Keratinocyte (primary cell): ENCODE measurements around the gene C6orf47. TPM values are rescaled to one million over a fixed set of nuclear protein-coding genes. Genes with fewer than 3 reads are reported as not detected.

Experiments
- DNase-seq: peaks from one replicate; pipeline ENCODE4 v3.0.0-alpha.2; 2011; ENCODE audit warnings: low read depth, missing footprints, low spot score
- FAIRE-seq: peaks from 2 replicates; lab custom pipeline; 2011; peaks lifted over from hg19 to GRCh38; lab: Jason Lieb, UNC
- H2AFZ ChIP-seq: 2 replicates; pipeline ENCODE4 v1.6.0; 2012; ENCODE audit warnings: low read length, control low read depth, inconsistent platforms; ENCODE audit not compliant: control insufficient read depth
- H3K27ac ChIP-seq: 2 replicates; pipeline ENCODE4 v1.5.1; 2011; ENCODE audit warnings: low read length; ENCODE audit not compliant: control insufficient read depth, insufficient read depth
- H3K27me3 ChIP-seq: 3 replicates; pipeline ENCODE4 v1.6.0; 2011; ENCODE audit warnings: low read length; ENCODE audit not compliant: control insufficient read depth, insufficient read depth; ENCODE audit errors: extremely low read depth
- H3K36me3 ChIP-seq, 2 experiments: 2 replicates in 1 of 2; 3 replicates in 1 of 2; pipeline ENCODE4 v1.5.1; 2011; ENCODE audit warnings: low read length in 2 of 2, mild to moderate bottlenecking in 1 of 2; ENCODE audit not compliant: control insufficient read depth in 2 of 2, insufficient read depth in 2 of 2; ENCODE audit errors: extremely low read depth in 1 of 2
- H3K4me1 ChIP-seq: 3 replicates; pipeline ENCODE4 v1.5.1; 2011; ENCODE audit warnings: low read length; ENCODE audit not compliant: control insufficient read depth, insufficient read depth; ENCODE audit errors: extremely low read depth
- H3K4me2 ChIP-seq: 3 replicates; pipeline ENCODE4 v1.6.0; 2011; ENCODE audit warnings: low read depth, low read length; ENCODE audit not compliant: control insufficient read depth, insufficient read depth; ENCODE audit errors: extremely low read depth
- H3K4me3 ChIP-seq, 3 experiments: fragments of 200-600 bp in 1 of 3; sonication (generic) in 1 of 3; 2 replicates in 2 of 3; 3 replicates in 1 of 3; pipeline ENCODE4 v1.5.1; 2011 to 2016; ENCODE audit warnings: low read length in 3 of 3, mild to moderate bottlenecking in 3 of 3, control low read depth in 2 of 3, inconsistent platforms in 1 of 3, low read depth in 1 of 3, mixed read lengths in 1 of 3, mixed run types in 1 of 3, moderate library complexity in 1 of 3; ENCODE audit not compliant: control insufficient read depth in 2 of 3, insufficient read depth in 2 of 3; ENCODE audit errors: extremely low read depth in 1 of 3
- H3K79me2 ChIP-seq: 2 replicates; pipeline ENCODE4 v1.6.0; 2012; ENCODE audit warnings: low read length; ENCODE audit not compliant: control insufficient read depth, insufficient read depth
- H3K9ac ChIP-seq: 3 replicates; pipeline ENCODE4 v1.6.0; 2011; ENCODE audit warnings: low read length; ENCODE audit not compliant: control insufficient read depth, insufficient read depth; ENCODE audit errors: extremely low read depth
- H3K9me1 ChIP-seq: 3 replicates; pipeline ENCODE4 v1.6.0; 2011; ENCODE audit warnings: low read length; ENCODE audit not compliant: control insufficient read depth, insufficient read depth; ENCODE audit errors: extremely low read depth
- H3K9me3 ChIP-seq: 2 replicates; pipeline ENCODE4 v1.5.1; 2012; ENCODE audit warnings: low read depth, low read length; ENCODE audit not compliant: control insufficient read depth
- H4K20me1 ChIP-seq: 3 replicates; pipeline ENCODE4 v1.6.0; 2011; ENCODE audit warnings: low read length; ENCODE audit not compliant: control insufficient read depth, insufficient read depth; ENCODE audit errors: extremely low read depth
- CTCF ChIP-seq, 3 experiments: IDR thresholded peaks in 1 of 3; conservative IDR thresholded peaks in 1 of 3; optimal IDR thresholded peaks in 1 of 3; 2 replicates in 2 of 3; 3 replicates in 1 of 3; pipeline versions ENCODE3 to v1.5.1; 2011; ENCODE audit warnings: low read length in 3 of 3, mild to moderate bottlenecking in 3 of 3, moderate library complexity in 2 of 3, control low read depth in 1 of 3, inconsistent platforms in 1 of 3; ENCODE audit not compliant: insufficient read depth in 2 of 3; ENCODE audit errors: extremely low read depth in 1 of 3
- EZH2 ChIP-seq: IDR thresholded peaks from one replicate; pipeline ENCODE4 v1.6.1; 2012; ENCODE audit warnings: inconsistent platforms, mild to moderate bottlenecking, low read length, moderate library complexity
- dilution Hi-C: fragments of 300-500 bp; cut with MboI; formaldehyde crosslinking; loops from one replicate; pipeline ENCODE4 v1.7.0; 2020; ENCODE audit warnings: low sequenced_read_pairs; ENCODE audit not compliant: extremely low pct_ligation_motif_present
- polyA plus RNA-seq, 5 experiments: library from polyadenylated mRNA; depleted of rRNA in 3 of 5; stranded (reverse) in 3 of 5; stranded (forward) in 1 of 5; unstranded in 1 of 5; fragments of >200 nt; gene quantifications; 1 replicate in 1 of 5; 2 replicates in 3 of 5; 3 replicates in 1 of 5; pipeline versions ENCODE4 v1.2.1 to v1.2.3, GENCODE V29; 2011 to 2012; ENCODE audit warnings: missing spikeins in 2 of 5, low read depth in 1 of 5, low replicate concordance in 1 of 5

Gene C6orf47
- polyA plus RNA-seq, 1 donor (not counting 4 experiments of a cell fraction or from before 2014, with no cell fraction given), result 7.9 TPM

DNA sequence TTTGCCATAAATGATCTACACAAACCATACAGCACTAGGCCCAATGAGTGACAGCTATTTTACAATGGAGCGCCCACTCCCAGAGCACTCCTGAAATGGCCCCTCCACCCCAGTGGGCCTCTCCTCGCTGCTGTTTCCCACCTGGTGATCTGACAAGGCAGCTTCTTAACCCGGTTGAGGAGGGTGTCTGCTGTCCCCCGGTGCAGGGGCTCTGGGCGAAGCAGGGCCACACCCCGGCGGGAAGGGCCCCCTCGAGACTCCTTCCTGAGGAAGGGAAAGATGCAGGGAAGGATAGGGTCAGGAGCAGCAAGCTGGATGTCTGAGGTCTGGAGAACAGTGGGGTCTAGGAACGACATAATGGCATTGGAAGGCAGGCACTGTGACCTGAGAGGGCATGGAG is 32.3 kb upstream of the C6orf47 start:
- Histone ChIP-seq H4K20me1 (no peaks in the 10 kb centered on the region), H3K9me1 (no peaks in the 10 kb centered on the region), H3K9me3 (no peaks in the 10 kb centered on the region), H3K27me3 (no peaks in the 10 kb centered on the region), H3K4me2 (no peak overlapping the region), H2AFZ (no peak overlapping the region), H3K4me3 (no peak overlapping the region), H3K27ac (no peak overlapping the region), H3K4me1 (no peaks in the 10 kb centered on the region), H3K79me2 (no peaks in the 10 kb centered on the region), H3K36me3 (peaks cover 22 to 35% of the 10 kb centered on the region in 2 experiments), H3K9ac (no peak overlapping the region)
- TF ChIP-seq CTCF (optimal IDR thresholded peaks at IDR 0.05 in 1 of 3, IDR thresholded peaks at IDR 0.05 in 1 of 3, conservative IDR thresholded peaks at IDR 0.05 in 1 of 3; ENCODE audit: extremely low read depth in 1 of 3, insufficient read depth in 2 of 3, low read length in 3 of 3), result no peak
- TF ChIP-seq EZH2, result no peak
- DNase-seq (no peak), FAIRE-seq (no peak)
- dilution Hi-C loops, result no loop called here

DNA sequence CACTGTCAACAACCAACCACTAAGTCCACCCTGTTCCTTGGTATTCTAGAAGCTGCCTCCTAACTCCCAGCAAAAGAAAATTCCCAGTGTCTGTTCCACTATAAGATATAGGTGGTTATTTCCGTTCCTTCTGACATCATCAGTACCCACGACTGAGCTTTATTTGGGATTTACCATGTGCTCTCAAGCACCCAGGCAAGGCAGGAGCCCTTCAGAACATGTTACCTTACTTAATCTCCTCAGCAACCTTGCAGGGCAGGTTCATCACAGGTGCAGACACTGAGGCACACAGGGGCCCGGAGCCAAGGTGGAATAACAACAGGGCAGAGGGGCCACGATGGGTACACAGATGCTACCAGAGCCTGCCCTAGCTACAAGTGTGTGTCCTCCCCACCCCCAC is 31.8 kb upstream of the C6orf47 start:
- H3K4me3 ChIP-seq, result no peak overlapping the region
- no peak overlapping the region for H3K27ac ChIP-seq
- no peaks in the 10 kb centered on the region for H3K27me3 ChIP-seq
- H3K4me2 ChIP-seq, result no peak overlapping the region
- H2AFZ ChIP-seq, result no peak overlapping the region
- DNase-seq (no peak), FAIRE-seq (no peak)
- H3K9me3 ChIP-seq, result no peaks in the 10 kb centered on the region
- no peak for TF ChIP-seq CTCF (optimal IDR thresholded peaks at IDR 0.05 in 1 of 3, IDR thresholded peaks at IDR 0.05 in 1 of 3, conservative IDR thresholded peaks at IDR 0.05 in 1 of 3; ENCODE audit: extremely low read depth in 1 of 3, insufficient read depth in 2 of 3, low read length in 3 of 3)
- TF ChIP-seq EZH2, result no peak
- H3K79me2 ChIP-seq, result no peaks in the 10 kb centered on the region
- no peaks in the 10 kb centered on the region for H3K4me1 ChIP-seq
- dilution Hi-C loops, result no loop called here
- H4K20me1 ChIP-seq, result no peaks in the 10 kb centered on the region
- H3K36me3 ChIP-seq, result peaks cover 22 to 39% of the 10 kb centered on the region in 2 experiments
- no peak overlapping the region for H3K9ac ChIP-seq
- no peaks in the 10 kb centered on the region for H3K9me1 ChIP-seq
